Smooth muscle cell (in vitro differentiated cells): Measurements from ENCODE around the gene C1QTNF6. TPM values are rescaled to one million over a fixed set of nuclear protein-coding genes. Genes with fewer than 3 reads are reported as not detected.
A peak's percentile ranks its signal among the peaks of the same experiment; 100 is the strongest.

Source experiments
- DNase-seq: peaks from one replicate; lab custom pipeline; 2025; ENCODE audit not compliant: unreplicated experiment; lab: John Stamatoyannopoulos, UW
- H2AFZ ChIP-seq: fragments of 200-600 bp; sonication (generic); 2 replicates; pipeline ENCODE4 v1.6.0; 2016; ENCODE audit warnings: antibody characterized with exemption, low read depth, mild to moderate bottlenecking
- H3F3A ChIP-seq: fragments of 200-600 bp; sonication (generic); 2 replicates; pipeline ENCODE4 v1.6.0; 2017; ENCODE audit warnings: antibody characterized with exemption, low read depth
- H3K27ac ChIP-seq: fragments of 200-600 bp; sonication (generic); 2 replicates; pipeline ENCODE4 v1.5.1; 2016; ENCODE audit warnings: low read depth, mild to moderate bottlenecking
- H3K27me3 ChIP-seq: fragments of 200-600 bp; sonication (generic); 2 replicates; pipeline ENCODE4 v1.6.1; 2016; ENCODE audit warnings: low read depth, mild to moderate bottlenecking
- H3K36me3 ChIP-seq: fragments of 200-600 bp; sonication (generic); 2 replicates; pipeline ENCODE4 v1.5.1; 2016; ENCODE audit warnings: low read depth
- H3K4me1 ChIP-seq: fragments of 200-600 bp; sonication (generic); 2 replicates; pipeline ENCODE4 v1.5.1; 2016; ENCODE audit warnings: low read depth
- H3K4me2 ChIP-seq: fragments of 200-600 bp; sonication (generic); 2 replicates; pipeline ENCODE4 v1.6.0; 2016; ENCODE audit warnings: mild to moderate bottlenecking
- H3K4me3 ChIP-seq: fragments of 200-600 bp; sonication (generic); 2 replicates; pipeline ENCODE4 v1.5.1; 2016; ENCODE audit warnings: mild to moderate bottlenecking
- H3K79me2 ChIP-seq: fragments of 200-600 bp; sonication (generic); 2 replicates; pipeline ENCODE4 v1.6.0; 2016; ENCODE audit warnings: low read depth, mild to moderate bottlenecking
- H3K9ac ChIP-seq: fragments of 200-600 bp; sonication (generic); 2 replicates; pipeline ENCODE4 v1.6.0; 2016; ENCODE audit warnings: low read depth
- H3K9me3 ChIP-seq: fragments of 200-600 bp; sonication (generic); replicated peaks from 2 replicates; pipeline ENCODE4 v1.5.1; 2016; ENCODE audit warnings: low read depth
- H4K20me1 ChIP-seq: fragments of 200-600 bp; sonication (generic); 2 replicates; pipeline ENCODE4 v1.6.0; 2016; ENCODE audit warnings: low read depth
- CTCF ChIP-seq: fragments of 200-600 bp; sonication (generic); IDR thresholded peaks from 2 replicates; pipeline ENCODE4 v1.5.1; 2017; ENCODE audit warnings: borderline replicate concordance, mild to moderate bottlenecking, antibody characterized with exemption; ENCODE audit not compliant: insufficient read depth, poor library complexity, severe bottlenecking
- WGBS: methylation state at CpG from one replicate; pipeline ENCODE4 v1.1.7; 2016; ENCODE audit warnings: low lambda C conversion rate; 5-methylcytosine and 5-hydroxymethylcytosine counted together
- polyA plus RNA-seq: library from polyadenylated mRNA; unstranded; fragments of >200 nt; fragmentation: Nextera tagmentation; extraction: Ambion mirVana; gene quantifications from 2 replicates; pipeline ENCODE4 v1.2.1, GENCODE V29; 2016
- total RNA-seq: library from RNA; depleted of rRNA; stranded (reverse); fragments of >200 nt; gene quantifications from 2 replicates; pipeline ENCODE4 v1.2.3, GENCODE V29; 2014

C1QTNF6 gene
- total and polyA plus RNA-seq, 2 experiments from 2014 or later, result 14.3 to 26.8 TPM

GRCh38 chr22:37194750-37195149, 6.7 kb upstream of the C1QTNF6 start:
- Histone ChIP-seq H3K79me2 (no peaks in the 10 kb centered on the region), H3K9me3 (no peaks in the 10 kb centered on the region), H3K4me1 (peaks cover 14% of the 10 kb centered on the region), H3K36me3 (no peaks in the 10 kb centered on the region), H3K27ac (peak overlapping the region; percentile 84), H3K4me3 (no peak overlapping the region), H3K4me2 (no peak overlapping the region), H3K27me3 (no peaks in the 10 kb centered on the region), H4K20me1 (no peaks in the 10 kb centered on the region), H3F3A (peaks cover 17% of the 10 kb centered on the region), H2AFZ (no peak overlapping the region), H3K9ac (no peak overlapping the region)
- whole genome bisulfite sequencing, result 95% methylated on average over 3 of the region's 3 CpGs
- TF ChIP-seq CTCF, result no peak
- DNase-seq, result no peak

- WGBS, result 42% methylated on average over 10 of the region's 10 CpGs
Observed at GRCh38 chr22:37193629-37194191, 5.7 kb upstream of the C1QTNF6 start.

GRCh38 chr22:37192741-37193140, 4.7 kb upstream of the C1QTNF6 start:
- H3K27me3 ChIP-seq, result no peaks in the 10 kb centered on the region
- no peak overlapping the region for H2AFZ ChIP-seq
- peaks cover 7% of the 10 kb centered on the region for H3F3A ChIP-seq
- H3K9ac ChIP-seq, result no peak overlapping the region
- H3K4me1 ChIP-seq, result peaks cover 33% of the 10 kb centered on the region
- no peak for TF ChIP-seq CTCF
- DNase-seq, result no peak
- no peaks in the 10 kb centered on the region for H3K9me3 ChIP-seq
- no peaks in the 10 kb centered on the region for H3K36me3 ChIP-seq
- no peak overlapping the region for H3K4me2 ChIP-seq
- 100% methylated on average over 1 of the region's 1 CpG for WGBS
- H3K4me3 ChIP-seq, result no peak overlapping the region
- H4K20me1 ChIP-seq, result no peaks in the 10 kb centered on the region
- H3K79me2 ChIP-seq, result no peaks in the 10 kb centered on the region
- peak overlapping the region; percentile 57 for H3K27ac ChIP-seq

More at GRCh38 chr22:37193629-37194191, 5.7 kb upstream of the C1QTNF6 start:
- H4K20me1 ChIP-seq, result no peaks in the 10 kb centered on the region
- H3K27ac ChIP-seq, result peak overlapping the region; percentile 57
- H3K36me3 ChIP-seq, result no peaks in the 10 kb centered on the region
- no peak overlapping the region for H3K9ac ChIP-seq
- H3K9me3 ChIP-seq, result no peaks in the 10 kb centered on the region
- H3K79me2 ChIP-seq, result no peaks in the 10 kb centered on the region
- no peak for DNase-seq
- no peak overlapping the region for H3K4me2 ChIP-seq
- H3F3A ChIP-seq, result peaks cover 13% of the 10 kb centered on the region
- H3K4me3 ChIP-seq, result no peak overlapping the region
- H3K27me3 ChIP-seq, result no peaks in the 10 kb centered on the region
- peaks cover 25% of the 10 kb centered on the region for H3K4me1 ChIP-seq
- TF ChIP-seq CTCF, result no peak
- no peak overlapping the region for H2AFZ ChIP-seq

- Histone ChIP-seq H3K4me3 (no peak overlapping the region), H2AFZ (no peak overlapping the region), H3F3A (peaks cover 7% of the 10 kb centered on the region), H3K27ac (peak overlapping the region; percentile 57), H3K9me3 (no peaks in the 10 kb centered on the region), H3K4me1 (peaks cover 37% of the 10 kb centered on the region), H3K79me2 (no peaks in the 10 kb centered on the region), H3K36me3 (no peaks in the 10 kb centered on the region), H3K4me2 (no peak overlapping the region), H3K9ac (no peak overlapping the region), H4K20me1 (no peaks in the 10 kb centered on the region), H3K27me3 (no peaks in the 10 kb centered on the region)
- DNase-seq, result no peak
- TF ChIP-seq CTCF, result no peak
- WGBS, result 72% methylated on average over 2 of the region's 2 CpGs
Observed at GRCh38 chr22:37192204-37192603, 4.2 kb upstream of the C1QTNF6 start.
